ENCODE data around the gene ZNF92.
"Not testable (repeated sequence)": the region's sequence is repeated elsewhere in the genome, so short reads cannot be mapped to it uniquely, and the experiment has no call there.

Gene ZNF92

GRCh38 chr7:65429642-65430343, 56.1 kb downstream of the ZNF92 start:
- no peak for DNase-seq

GRCh38 chr7:65430344-65431186, 56.9 kb downstream of the ZNF92 start:
- no peak for DNase-seq

- no peak for DNase-seq
Observed at GRCh38 chr7:65434307-65434706, 60.7 kb downstream of the ZNF92 start.

- DNase-seq, result no peak
Observed at GRCh38 chr7:65436163-65436562, 62.5 kb downstream of the ZNF92 start.

- no peak for DNase-seq
Observed at GRCh38 chr7:65438598-65438997, 64.9 kb downstream of the ZNF92 start.

GRCh38 chr7:65441010-65441409, 67.4 kb downstream of the ZNF92 start:
- no peak for DNase-seq

GRCh38 chr7:65444205-65444842, 70.7 kb downstream of the ZNF92 start:
- no peak for DNase-seq

- DNase-seq, result no peak
Observed at GRCh38 chr7:65444899-65445823, 71.5 kb downstream of the ZNF92 start.

GRCh38 chr7:65447041-65447440, 73.4 kb downstream of the ZNF92 start:
- DNase-seq, result not testable (repeated sequence)

- no peak for DNase-seq
Observed at GRCh38 chr7:65448816-65449504, 75.3 kb downstream of the ZNF92 start.

GRCh38 chr7:65449505-65449852, 75.8 kb downstream of the ZNF92 start:
- DNase-seq, result no peak

All from NCI-H446 treated with DMSO at 0.1 percent for 48 hours (cell line).